ENCODE results near the gene GBE1.

- TF ChIP-seq CTCF (IDR thresholded peaks at IDR 0.05) (no peak), POLR2A (IDR thresholded peaks at IDR 0.05) (no peak)
These were observed 76.6 kb downstream of the GBE1 start for GRCh38 chr3:81684751-81685395.

Data from vagina (tissue), 2 donors.